HG03108 (cell line): ENCODE data around the gene SPTY2D1.
A peak's percentile ranks its signal among the peaks of the same experiment; 100 is the strongest.
"Not testable (repeated sequence)": the region's sequence is repeated elsewhere in the genome, so short reads cannot be mapped to it uniquely, and the experiment has no call there.

Experiments used
- ATAC-seq: cut with Tn5 transposase; IDR thresholded peaks from one replicate; pipeline ENCODE4 v1.9.1; 2021; ENCODE audit warnings: moderate library complexity; ENCODE audit not compliant: unreplicated experiment

SPTY2D1 gene

DNA sequence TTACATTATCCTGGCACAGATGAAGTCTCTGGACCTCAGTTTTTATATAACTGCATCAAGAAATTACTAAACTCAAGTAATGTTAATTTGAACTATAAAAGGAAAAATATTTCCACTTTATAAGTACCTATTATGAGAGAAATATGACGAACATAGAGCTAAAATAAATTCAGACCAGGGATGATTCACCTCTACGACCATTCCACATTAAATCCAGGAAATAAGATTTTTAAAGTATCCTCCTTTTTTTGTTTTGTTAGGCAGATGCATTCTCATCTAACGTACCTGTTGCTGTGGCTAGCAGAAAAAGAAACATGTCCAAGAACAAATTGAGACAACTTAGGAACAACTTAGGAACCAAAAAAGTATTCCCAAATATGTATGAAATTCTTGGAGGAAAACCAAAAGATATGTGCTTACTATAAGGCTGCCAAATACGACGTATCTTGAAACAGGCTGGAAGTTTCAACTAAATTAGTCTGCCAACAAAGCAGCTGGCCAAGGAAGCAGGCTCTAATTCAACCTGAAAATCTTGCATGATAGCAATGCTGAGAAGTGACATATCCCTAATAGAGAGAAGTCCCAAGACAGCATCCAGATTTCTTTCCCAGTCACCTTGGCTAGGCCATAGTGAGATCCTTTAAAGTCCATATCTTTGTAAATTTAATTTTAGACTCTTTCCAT is 15.7 kb downstream of the SPTY2D1 start:
- ATAC-seq: no peak

DNA sequence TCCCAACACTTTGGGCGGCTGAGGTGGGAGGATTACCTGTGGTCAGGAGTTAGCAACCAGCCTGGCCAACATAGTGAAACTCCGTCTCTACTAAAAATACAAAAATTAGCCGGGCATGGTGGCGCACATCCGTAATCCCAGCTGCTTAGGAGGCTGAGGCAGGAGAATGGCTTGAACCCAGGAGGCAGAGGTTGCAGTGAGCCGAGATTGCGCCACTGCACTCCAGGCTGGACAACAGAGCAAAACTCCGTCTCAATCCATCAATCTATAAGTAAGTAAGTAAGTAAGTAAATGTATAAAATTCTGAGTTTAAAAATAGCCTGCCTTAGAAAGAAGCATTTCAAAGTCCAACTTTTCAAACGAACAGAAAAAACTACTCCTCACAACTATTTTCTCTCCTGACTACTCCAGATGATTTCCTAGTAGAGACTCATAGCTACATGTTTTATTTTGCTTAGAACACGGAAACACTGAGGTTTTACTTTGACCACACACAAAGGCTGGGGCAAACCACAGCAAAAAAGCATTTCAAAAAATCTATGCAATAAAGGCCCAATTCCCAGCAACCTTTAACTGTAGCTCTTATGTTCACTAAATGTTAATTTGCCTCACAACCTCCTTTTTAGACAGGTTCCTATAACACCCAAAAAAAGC is 16.3 kb downstream of the SPTY2D1 start:
- ATAC-seq: no peak

GRCh38 chr11:18615628-18616392 is 18.3 kb downstream of the SPTY2D1 start:
- peak; percentile 88 for ATAC-seq

DNA sequence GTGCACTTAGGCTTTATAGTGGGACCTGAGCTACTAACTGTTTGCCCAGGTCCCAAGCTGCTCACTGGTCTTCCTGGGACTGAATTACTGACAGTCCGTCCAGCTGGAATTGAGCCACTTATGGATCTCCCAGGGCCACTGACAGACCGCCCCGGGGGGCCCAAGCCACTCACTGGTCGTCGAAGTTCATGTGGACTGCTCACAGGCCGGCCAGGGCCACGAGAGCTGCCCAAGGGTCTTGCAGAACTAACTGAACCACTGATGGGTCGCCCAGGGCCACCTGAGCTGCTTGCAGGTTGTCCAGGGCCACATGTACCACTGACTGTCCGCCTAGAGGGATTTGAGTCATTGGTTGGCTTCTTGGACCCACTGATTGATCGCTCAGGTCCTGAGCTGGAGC is 19.5 kb downstream of the SPTY2D1 start:
- ATAC-seq: no peak

GRCh38 chr11:18612394-18612793 is 21.7 kb downstream of the SPTY2D1 start:
- no peak for ATAC-seq

- ATAC-seq: no peak
Measured at GRCh38 chr11:18611196-18611595, 22.9 kb downstream of the SPTY2D1 start.

- ATAC-seq: no peak
Measured at GRCh38 chr11:18608376-18608775, 25.8 kb downstream of the SPTY2D1 start.

DNA sequence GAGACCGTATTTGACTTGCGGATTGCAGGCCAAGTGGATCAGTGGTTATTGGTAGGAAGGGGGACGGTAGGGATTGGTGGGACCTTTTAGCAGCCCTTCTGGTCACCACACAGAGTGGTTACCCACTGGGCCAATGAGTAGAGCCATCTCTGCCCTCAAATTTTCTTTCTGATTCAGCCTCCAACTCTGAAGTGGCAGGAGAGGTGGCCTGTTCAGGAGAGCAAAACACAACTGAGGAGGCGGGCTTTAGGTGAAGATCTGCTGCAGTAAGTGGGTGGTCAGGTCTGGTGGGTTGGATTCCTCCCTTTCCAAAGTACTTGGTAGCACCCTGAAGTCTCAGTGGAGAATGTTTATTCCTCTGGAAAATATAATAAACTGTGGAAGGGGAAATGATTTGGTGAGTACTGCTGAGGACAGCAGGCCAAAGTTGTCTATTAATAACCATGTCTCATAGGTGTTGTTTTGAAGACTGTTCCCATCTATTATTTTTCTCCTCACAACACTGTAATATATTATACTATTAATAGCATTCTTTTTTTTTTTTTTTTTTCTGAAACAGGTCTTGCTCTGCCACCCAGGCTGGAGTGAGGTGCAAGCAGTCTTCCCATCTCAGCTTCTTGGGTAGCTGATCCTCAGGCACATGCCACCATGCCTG is 33.1 kb downstream of the SPTY2D1 start:
- ATAC-seq: no peak

DNA sequence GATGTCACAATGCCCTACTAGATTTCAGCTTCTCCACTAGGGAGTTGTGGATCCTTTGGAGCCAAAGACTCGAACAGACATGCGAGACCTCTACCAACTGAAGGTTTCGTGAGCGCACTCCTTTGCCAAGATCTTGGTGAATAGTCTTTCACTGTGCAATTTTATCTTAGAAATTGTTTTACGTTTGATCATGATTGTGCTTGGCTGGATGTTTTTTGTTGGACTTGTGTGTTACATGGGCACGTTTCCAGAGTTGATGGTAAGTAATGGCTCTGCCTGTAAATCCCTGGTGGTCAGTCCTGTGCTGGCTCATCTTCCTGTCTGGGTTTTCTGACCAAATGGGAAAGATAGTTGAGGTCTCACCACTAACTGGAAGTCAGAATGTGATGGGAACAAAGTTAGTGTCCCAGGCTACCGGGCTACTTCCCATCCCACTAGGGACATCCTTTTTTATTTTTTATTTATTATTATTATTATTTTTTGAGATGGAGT is 34.4 kb downstream of the SPTY2D1 start, which contains the start of gene MISFA:
Gene MISFA (plus strand): TSS at position 51 of the 492 bp plus-strand sequence. CDS start 140 bp downstream, at position 191.
- no peak for ATAC-seq

GRCh38 chr11:18594999-18595749 is 39.0 kb downstream of the SPTY2D1 start:
- no peak for ATAC-seq

GRCh38 chr11:18594088-18594487 is 40.1 kb downstream of the SPTY2D1 start:
- ATAC-seq: not testable (repeated sequence)

- no peak for ATAC-seq
Measured at GRCh38 chr11:18590571-18590970, 43.6 kb downstream of the SPTY2D1 start.

DNA sequence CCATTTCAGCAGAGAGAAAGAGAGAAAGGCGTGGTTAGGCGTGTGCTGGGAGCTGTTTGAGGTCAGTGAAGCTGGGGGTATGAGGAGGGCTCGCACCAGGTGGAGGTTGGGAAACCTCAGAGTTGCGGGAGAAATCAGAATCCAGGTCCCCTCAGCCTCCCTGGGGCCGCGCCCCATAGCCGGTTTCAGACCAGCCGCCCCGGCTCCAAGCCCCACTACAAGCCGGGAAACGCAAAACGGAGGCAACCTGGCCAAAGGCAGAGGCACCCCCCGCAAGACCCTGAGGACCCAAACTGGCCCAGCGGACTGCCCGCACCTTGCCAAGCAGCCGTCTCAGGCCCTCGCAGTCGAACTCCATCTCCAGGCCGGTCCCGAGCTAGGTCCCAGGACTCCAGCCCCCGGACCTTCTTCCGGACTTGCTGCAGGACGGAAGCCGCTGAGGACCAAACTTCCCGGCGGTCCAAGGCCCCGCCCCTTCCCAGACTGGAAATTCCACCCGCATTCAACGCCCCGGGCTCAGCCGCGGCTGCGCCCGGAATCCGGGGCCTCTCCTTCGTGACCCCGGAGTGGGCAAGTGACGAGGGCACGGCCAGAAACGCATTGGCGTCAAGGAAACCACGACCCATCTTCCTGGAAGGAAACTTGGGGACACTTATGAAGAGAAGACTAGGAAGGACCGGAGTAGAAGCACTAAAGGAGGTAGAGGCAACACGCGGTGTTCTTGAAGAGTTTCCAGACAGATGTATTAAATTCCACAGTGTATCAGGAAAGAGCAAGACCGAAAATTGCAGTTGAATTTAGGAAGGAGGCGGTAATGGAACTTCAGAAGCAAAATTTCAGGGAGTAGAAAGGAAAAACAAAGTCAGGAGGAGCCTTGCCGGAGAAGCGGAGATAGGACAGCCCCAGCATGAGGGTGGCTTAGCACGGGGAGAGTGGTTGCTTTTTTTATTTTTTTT is 45.6 kb downstream of the SPTY2D1 start, which contains the start of gene UEVLD:
Gene UEVLD (minus strand): TSS at position 438 of the 956 bp plus-strand sequence. CDS start 80 bp downstream, at position 358.
- peak; percentile 54 for ATAC-seq

DNA sequence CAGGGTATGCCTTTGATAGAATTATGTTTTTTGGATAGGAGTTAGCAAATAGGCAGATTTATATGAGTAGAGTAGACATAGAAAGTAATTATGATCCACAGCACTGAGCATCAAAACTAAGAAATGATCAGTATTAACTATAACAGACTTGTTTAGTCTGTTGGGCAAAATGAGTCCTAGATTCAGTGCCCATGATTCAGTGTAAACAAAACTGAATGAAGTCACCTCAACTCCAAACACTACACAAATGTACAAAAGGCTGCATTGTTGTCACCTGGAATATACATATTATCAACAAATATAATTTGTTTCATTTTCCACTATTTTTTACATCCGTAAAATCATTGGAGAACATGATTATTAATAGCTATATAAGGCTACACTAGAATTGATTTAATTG is 52.3 kb downstream of the SPTY2D1 start:
- no peak for ATAC-seq

GRCh38 chr11:18580113-18580766 is 53.9 kb downstream of the SPTY2D1 start:
- no peak for ATAC-seq

- ATAC-seq: no peak
Measured at GRCh38 chr11:18578975-18579598, 55.1 kb downstream of the SPTY2D1 start.

GRCh38 chr11:18575361-18575760 is 58.8 kb downstream of the SPTY2D1 start:
- no peak for ATAC-seq

DNA sequence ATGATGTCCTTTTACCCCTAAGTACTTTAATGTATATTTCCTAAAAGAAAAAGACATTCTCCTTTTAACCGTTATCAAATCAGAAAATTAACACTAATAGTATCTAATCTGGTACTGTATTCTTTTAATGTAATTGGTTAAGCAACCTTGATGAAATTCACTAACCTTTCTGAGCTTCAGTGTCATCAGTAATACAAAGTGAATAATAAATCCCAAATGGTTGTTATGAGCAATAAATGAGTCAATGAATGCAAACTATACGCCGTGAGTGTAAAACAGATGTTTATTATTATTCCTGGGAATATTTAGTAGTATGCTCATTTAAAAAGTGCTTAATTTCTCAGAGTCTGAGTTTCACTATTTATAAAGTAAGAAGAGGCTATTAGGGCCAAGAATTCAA is 67.1 kb downstream of the SPTY2D1 start:
- ATAC-seq: no peak
